ENCODE data around the gene ENTR1. TPM values are rescaled to one million over a fixed set of nuclear protein-coding genes. Genes with fewer than 3 reads are reported as not detected.

Gene ENTR1
- polyA plus RNA-seq, 1 donor from 2014 or later, result 63.7 TPM

DNA sequence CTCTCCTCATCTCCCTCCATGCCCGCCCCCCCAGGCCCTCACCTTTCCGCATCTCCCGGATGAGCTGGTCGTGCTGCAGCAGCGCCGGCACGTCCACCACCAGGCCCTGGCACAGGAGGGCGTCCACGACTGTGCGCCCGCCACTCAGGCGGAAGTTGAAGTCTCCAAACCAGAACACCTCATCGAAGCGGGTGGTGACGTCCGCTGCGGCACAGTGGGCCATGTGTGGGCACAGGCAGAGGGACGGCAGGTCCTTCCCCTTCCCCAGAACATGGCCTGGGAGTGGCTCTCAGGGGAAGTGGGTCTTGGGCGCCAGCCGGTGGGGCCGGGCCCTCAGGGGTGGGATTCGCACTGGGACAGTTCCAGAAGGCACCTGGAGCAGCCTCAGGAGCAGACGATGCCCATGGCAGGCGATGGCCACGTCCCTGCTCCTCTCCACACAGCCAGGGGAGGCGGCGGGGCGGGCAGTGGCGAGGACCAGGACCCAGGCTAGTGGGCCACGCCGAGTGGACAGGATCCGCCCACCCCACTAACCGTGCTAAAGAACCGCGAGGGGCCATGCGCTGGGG lies 21.5 kb upstream of the ENTR1 start:
- Histone ChIP-seq H3K9me3 (ENCODE audit: low read length) (no peaks in the 10 kb centered on the region), H3K9ac (ENCODE audit: low read length) (no peak overlapping the region), H3F3A (ENCODE audit: insufficient read depth, low read length, poor library complexity, severe bottlenecking) (no peaks in the 10 kb centered on the region), H3K79me2 (replicated peaks; ENCODE audit: insufficient read depth, low read length) (peaks cover 10% of the 10 kb centered on the region), H3K4me3 (ENCODE audit: low read length) (no peak overlapping the region), H2AFZ (ENCODE audit: low read depth, low read length) (no peak overlapping the region), H4K20me1 (ENCODE audit: insufficient read depth) (no peaks in the 10 kb centered on the region), H3K36me3 (ENCODE audit: insufficient read depth, low read length) (no peaks in the 10 kb centered on the region), H3K4me2 (ENCODE audit: low read length) (no peak overlapping the region), H3K27ac (ENCODE audit: low read length) (no peak overlapping the region), H3K9me2 (ENCODE audit: insufficient read depth, low read length) (no peaks in the 10 kb centered on the region), H3K27me3 (ENCODE audit: insufficient read depth, low read depth, low read length) (no peaks in the 10 kb centered on the region)
- TF ChIP-seq RAD21 (conservative IDR thresholded peaks at IDR 0.05), result no peak
- TF ChIP-seq TAF1 (IDR thresholded peaks at IDR 0.05; ENCODE audit: low read depth), result no peak
- no peak for TF ChIP-seq EP300 (conservative IDR thresholded peaks at IDR 0.05; ENCODE audit: poor library complexity, severe bottlenecking)
- TF ChIP-seq, protein P1, sequence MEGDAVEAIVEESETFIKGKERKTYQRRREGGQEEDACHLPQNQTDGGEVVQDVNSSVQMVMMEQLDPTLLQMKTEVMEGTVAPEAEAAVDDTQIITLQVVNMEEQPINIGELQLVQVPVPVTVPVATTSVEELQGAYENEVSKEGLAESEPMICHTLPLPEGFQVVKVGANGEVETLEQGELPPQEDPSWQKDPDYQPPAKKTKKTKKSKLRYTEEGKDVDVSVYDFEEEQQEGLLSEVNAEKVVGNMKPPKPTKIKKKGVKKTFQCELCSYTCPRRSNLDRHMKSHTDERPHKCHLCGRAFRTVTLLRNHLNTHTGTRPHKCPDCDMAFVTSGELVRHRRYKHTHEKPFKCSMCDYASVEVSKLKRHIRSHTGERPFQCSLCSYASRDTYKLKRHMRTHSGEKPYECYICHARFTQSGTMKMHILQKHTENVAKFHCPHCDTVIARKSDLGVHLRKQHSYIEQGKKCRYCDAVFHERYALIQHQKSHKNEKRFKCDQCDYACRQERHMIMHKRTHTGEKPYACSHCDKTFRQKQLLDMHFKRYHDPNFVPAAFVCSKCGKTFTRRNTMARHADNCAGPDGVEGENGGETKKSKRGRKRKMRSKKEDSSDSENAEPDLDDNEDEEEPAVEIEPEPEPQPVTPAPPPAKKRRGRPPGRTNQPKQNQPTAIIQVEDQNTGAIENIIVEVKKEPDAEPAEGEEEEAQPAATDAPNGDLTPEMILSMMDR (IDR thresholded peaks at IDR 0.05; ENCODE audit: poor library complexity, severe bottlenecking), result no peak
- no peak for TF ChIP-seq EZH2 (IDR thresholded peaks at IDR 0.05; ENCODE audit: borderline replicate concordance, insufficient read depth, low read length, poor library complexity, severe bottlenecking)
- no peak for TF ChIP-seq MXI1 (conservative IDR thresholded peaks at IDR 0.05; ENCODE audit: poor library complexity, severe bottlenecking)
- no peak for TF ChIP-seq POLR2AphosphoS5 (IDR thresholded peaks at IDR 0.05)
- TF ChIP-seq, protein P2, sequence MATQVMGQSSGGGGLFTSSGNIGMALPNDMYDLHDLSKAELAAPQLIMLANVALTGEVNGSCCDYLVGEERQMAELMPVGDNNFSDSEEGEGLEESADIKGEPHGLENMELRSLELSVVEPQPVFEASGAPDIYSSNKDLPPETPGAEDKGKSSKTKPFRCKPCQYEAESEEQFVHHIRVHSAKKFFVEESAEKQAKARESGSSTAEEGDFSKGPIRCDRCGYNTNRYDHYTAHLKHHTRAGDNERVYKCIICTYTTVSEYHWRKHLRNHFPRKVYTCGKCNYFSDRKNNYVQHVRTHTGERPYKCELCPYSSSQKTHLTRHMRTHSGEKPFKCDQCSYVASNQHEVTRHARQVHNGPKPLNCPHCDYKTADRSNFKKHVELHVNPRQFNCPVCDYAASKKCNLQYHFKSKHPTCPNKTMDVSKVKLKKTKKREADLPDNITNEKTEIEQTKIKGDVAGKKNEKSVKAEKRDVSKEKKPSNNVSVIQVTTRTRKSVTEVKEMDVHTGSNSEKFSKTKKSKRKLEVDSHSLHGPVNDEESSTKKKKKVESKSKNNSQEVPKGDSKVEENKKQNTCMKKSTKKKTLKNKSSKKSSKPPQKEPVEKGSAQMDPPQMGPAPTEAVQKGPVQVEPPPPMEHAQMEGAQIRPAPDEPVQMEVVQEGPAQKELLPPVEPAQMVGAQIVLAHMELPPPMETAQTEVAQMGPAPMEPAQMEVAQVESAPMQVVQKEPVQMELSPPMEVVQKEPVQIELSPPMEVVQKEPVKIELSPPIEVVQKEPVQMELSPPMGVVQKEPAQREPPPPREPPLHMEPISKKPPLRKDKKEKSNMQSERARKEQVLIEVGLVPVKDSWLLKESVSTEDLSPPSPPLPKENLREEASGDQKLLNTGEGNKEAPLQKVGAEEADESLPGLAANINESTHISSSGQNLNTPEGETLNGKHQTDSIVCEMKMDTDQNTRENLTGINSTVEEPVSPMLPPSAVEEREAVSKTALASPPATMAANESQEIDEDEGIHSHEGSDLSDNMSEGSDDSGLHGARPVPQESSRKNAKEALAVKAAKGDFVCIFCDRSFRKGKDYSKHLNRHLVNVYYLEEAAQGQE (IDR thresholded peaks at IDR 0.05; ENCODE audit: borderline replicate concordance), result no peak
- TF ChIP-seq SMC3 (conservative IDR thresholded peaks at IDR 0.05; ENCODE audit: poor library complexity), result no peak

DNA sequence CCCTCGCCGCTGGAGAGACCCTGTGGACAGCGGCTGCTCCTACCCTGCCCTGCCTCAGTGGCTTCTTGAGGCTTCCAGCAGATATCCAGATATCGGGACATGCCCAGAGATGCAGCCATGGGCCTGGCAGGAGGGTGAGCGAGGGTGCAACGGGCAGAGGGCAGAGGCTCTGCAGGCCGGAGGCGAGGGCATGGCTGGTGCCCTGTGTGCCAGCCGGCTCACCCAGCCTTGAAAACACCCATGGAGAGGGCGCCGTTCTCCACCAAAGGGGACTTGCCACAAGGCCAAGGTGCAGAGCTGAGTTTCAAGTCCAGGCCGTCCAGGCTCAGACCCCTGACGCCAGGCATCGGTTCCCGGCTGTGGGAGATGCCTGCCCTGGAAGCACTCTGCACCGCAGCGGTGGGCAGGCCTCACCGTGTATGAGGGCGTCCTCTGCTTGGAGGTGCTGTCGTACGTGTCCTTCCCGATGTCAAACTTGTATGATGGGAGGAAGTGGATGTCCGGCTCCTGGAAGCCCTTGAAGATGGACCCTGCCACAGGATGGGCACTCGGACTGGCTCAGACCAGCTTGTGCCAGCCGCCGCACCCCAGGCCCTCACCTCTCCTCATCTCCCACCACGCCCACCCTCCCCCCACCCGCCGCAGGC lies 20.3 kb upstream of the ENTR1 start:
- no peak overlapping the region for H2AFZ ChIP-seq (ENCODE audit: low read depth, low read length)
- no peak overlapping the region for H3K4me2 ChIP-seq (ENCODE audit: low read length)
- H3K9me2 ChIP-seq (ENCODE audit: insufficient read depth, low read length), result no peaks in the 10 kb centered on the region
- H4K20me1 ChIP-seq (ENCODE audit: insufficient read depth), result no peaks in the 10 kb centered on the region
- no peak overlapping the region for H3K27ac ChIP-seq (ENCODE audit: low read length)
- H3K79me2 ChIP-seq (replicated peaks; ENCODE audit: insufficient read depth, low read length), result peaks cover 4% of the 10 kb centered on the region
- H3K9ac ChIP-seq (ENCODE audit: low read length), result no peak overlapping the region
- no peaks in the 10 kb centered on the region for H3F3A ChIP-seq (ENCODE audit: insufficient read depth, low read length, poor library complexity, severe bottlenecking)
- no peaks in the 10 kb centered on the region for H3K36me3 ChIP-seq (ENCODE audit: insufficient read depth, low read length)
- TF ChIP-seq SMC3 (conservative IDR thresholded peaks at IDR 0.05; ENCODE audit: poor library complexity), result no peak
- no peaks in the 10 kb centered on the region for H3K9me3 ChIP-seq (ENCODE audit: low read length)
- no peak overlapping the region for H3K4me3 ChIP-seq (ENCODE audit: low read length)
- H3K27me3 ChIP-seq (ENCODE audit: insufficient read depth, low read depth, low read length), result no peaks in the 10 kb centered on the region

All from neural cell (in vitro differentiated cells).